CD14-positive monocyte (primary cell): Measurements from ENCODE around the gene PRSS1. TPM values are rescaled to one million over a fixed set of nuclear protein-coding genes. Genes with fewer than 3 reads are reported as not detected.

ENCODE experiments used
- DNase-seq, 3 donors: peaks; one replicate each; pipeline ENCODE4 v3.0.0-alpha.2; 2011 to 2022
- H2AFZ ChIP-seq: 2 replicates; pipeline ENCODE4 v1.6.0; 2012; ENCODE audit warnings: mild to moderate bottlenecking, low read depth, low read length, inconsistent platforms; ENCODE audit not compliant: insufficient read depth, poor library complexity, severe bottlenecking
- H3K27ac ChIP-seq, 2 donors: 1 replicate in 1 of 2; 2 replicates in 1 of 2; pipeline ENCODE4 v1.5.1; 2012 to 2013; ENCODE audit warnings: low read length in 2 of 2, control low read depth in 1 of 2, inconsistent platforms in 1 of 2, low read depth in 1 of 2, mild to moderate bottlenecking in 1 of 2
- H3K27me3 ChIP-seq, 2 donors: one replicate each; pipeline versions ENCODE4 v1.6.0 to v1.6.1; 2011 to 2013; ENCODE audit warnings: low read length in 2 of 2; ENCODE audit not compliant: control insufficient read depth in 2 of 2, insufficient read depth in 2 of 2
- H3K36me3 ChIP-seq, 2 donors: replicated peaks in 1 of 2; 1 replicate in 1 of 2; 2 replicates in 1 of 2; pipeline versions ENCODE4 v1.5.1 to v1.6.1; 2012 to 2013; ENCODE audit warnings: low read length in 2 of 2, control low read depth in 1 of 2, inconsistent platforms in 1 of 2, mild to moderate bottlenecking in 1 of 2; ENCODE audit not compliant: insufficient read depth in 2 of 2, control insufficient read depth in 1 of 2
- H3K4me1 ChIP-seq, 2 donors: 1 replicate in 1 of 2; 2 replicates in 1 of 2; pipeline versions ENCODE4 v1.5.1 to v1.6.1; 2012 to 2013; ENCODE audit warnings: low read length in 2 of 2, control low read depth in 1 of 2, inconsistent platforms in 1 of 2, mild to moderate bottlenecking in 1 of 2, moderate library complexity in 1 of 2; ENCODE audit not compliant: insufficient read depth in 2 of 2, control insufficient read depth in 1 of 2
- H3K4me2 ChIP-seq: replicated peaks from 2 replicates; pipeline ENCODE3; 2012; ENCODE audit warnings: low read length, moderate library complexity, mild to moderate bottlenecking; ENCODE audit not compliant: poor library complexity, severe bottlenecking; ENCODE audit errors: extremely low read depth
- H3K4me3 ChIP-seq, 3 experiments: fragments of 200-600 bp in 1 of 3; sonication (generic) in 1 of 3; replicated peaks in 1 of 3; 1 replicate in 2 of 3; 2 replicates in 1 of 3; pipeline ENCODE4 v1.5.1; 2011 to 2013; ENCODE audit warnings: low read length in 3 of 3, mild to moderate bottlenecking in 3 of 3, control low read depth in 2 of 3, low read depth in 2 of 3, inconsistent platforms in 1 of 3, moderate library complexity in 1 of 3
- H3K79me2 ChIP-seq: 2 replicates; pipeline ENCODE4 v1.6.0; 2012; ENCODE audit warnings: mild to moderate bottlenecking, control low read depth, inconsistent platforms, low read length, moderate library complexity; ENCODE audit not compliant: insufficient read depth
- H3K9ac ChIP-seq: 2 replicates; pipeline ENCODE4 v1.6.0; 2017; ENCODE audit warnings: low read length, mild to moderate bottlenecking; ENCODE audit not compliant: insufficient read depth, poor library complexity, severe bottlenecking
- H3K9me3 ChIP-seq, 2 donors: replicated peaks in 1 of 2; 1 replicate in 1 of 2; 2 replicates in 1 of 2; pipeline versions ENCODE4 v1.5.1 to v1.6.1; 2012 to 2013; ENCODE audit warnings: low read length in 2 of 2, control low read depth in 1 of 2; ENCODE audit not compliant: control insufficient read depth in 1 of 2, insufficient read depth in 1 of 2
- H4K20me1 ChIP-seq: 2 replicates; pipeline ENCODE4 v1.6.0; 2012; ENCODE audit warnings: mild to moderate bottlenecking, low read length, control low read depth, moderate library complexity; ENCODE audit not compliant: insufficient read depth
- H3K27ac Mint-ChIP-seq, 7 donors: one replicate each; pipeline ENCODE4 v1.8.0; 2020; ENCODE audit warnings: mild to moderate bottlenecking in 7 of 7, mixed read lengths in 7 of 7, moderate library complexity in 6 of 7, inconsistent platforms in 2 of 7
- H3K27me3 Mint-ChIP-seq, 3 donors: one replicate each; pipeline ENCODE4 v1.8.0; 2021 to 2022; ENCODE audit warnings: low read depth in 3 of 3, mild to moderate bottlenecking in 3 of 3, mixed read lengths in 3 of 3, moderate library complexity in 3 of 3, inconsistent platforms in 1 of 3
- H3K36me3 Mint-ChIP-seq, 2 donors: one replicate each; pipeline ENCODE4 v1.8.0; 2020; ENCODE audit warnings: mixed read lengths in 2 of 2, inconsistent platforms in 1 of 2, mild to moderate bottlenecking in 1 of 2
- H3K4me1 Mint-ChIP-seq: one replicate; pipeline ENCODE4 v1.8.0; 2020; ENCODE audit warnings: mild to moderate bottlenecking, mixed read lengths
- H3K4me3 Mint-ChIP-seq, 2 donors: one replicate each; pipeline ENCODE4 v1.8.0; 2020; ENCODE audit warnings: mild to moderate bottlenecking in 2 of 2, mixed read lengths in 2 of 2, moderate library complexity in 1 of 2
- H3K9me3 Mint-ChIP-seq, 7 donors: one replicate each; pipeline ENCODE4 v1.8.0; 2020 to 2022; ENCODE audit warnings: mixed read lengths in 7 of 7, mild to moderate bottlenecking in 6 of 7, moderate library complexity in 6 of 7, inconsistent platforms in 2 of 7
- CTCF ChIP-seq: fragments of 200-600 bp; IDR thresholded peaks from one replicate; pipeline ENCODE4 v1.8.0; 2022; ENCODE audit warnings: antibody characterized with exemption, mild to moderate bottlenecking
- WGBS: methylation state at CpG from one replicate; pipeline ENCODE4 v1.1.5; 2013; ENCODE audit warnings: missing lambda C conversion rate; ENCODE audit not compliant: insufficient coverage; 5-methylcytosine and 5-hydroxymethylcytosine counted together
- intact Hi-C, 2 donors: fragments of 100-400 bp; cut with micrococcal nuclease; formaldehyde crosslinking; loops; one replicate each; pipeline versions ENCODE4 v1.15.0 to v1.15.1; 2023
- polyA plus RNA-seq, 3 donors: library from polyadenylated mRNA; depleted of rRNA in 1 of 3; unstranded in 2 of 3; stranded (reverse) in 1 of 3; fragments of 300-500 nt in 2 of 3; fragments of >200 nt in 1 of 3; fragmentation: Illumina TruSeq in 2 of 3; gene quantifications; 1 replicate in 2 of 3; 2 replicates in 1 of 3; pipeline ENCODE4 v1.2.3, GENCODE V29; 2012 to 2021

The PRSS1 gene
- polyA plus RNA-seq, 3 donors = not detected

DNA sequence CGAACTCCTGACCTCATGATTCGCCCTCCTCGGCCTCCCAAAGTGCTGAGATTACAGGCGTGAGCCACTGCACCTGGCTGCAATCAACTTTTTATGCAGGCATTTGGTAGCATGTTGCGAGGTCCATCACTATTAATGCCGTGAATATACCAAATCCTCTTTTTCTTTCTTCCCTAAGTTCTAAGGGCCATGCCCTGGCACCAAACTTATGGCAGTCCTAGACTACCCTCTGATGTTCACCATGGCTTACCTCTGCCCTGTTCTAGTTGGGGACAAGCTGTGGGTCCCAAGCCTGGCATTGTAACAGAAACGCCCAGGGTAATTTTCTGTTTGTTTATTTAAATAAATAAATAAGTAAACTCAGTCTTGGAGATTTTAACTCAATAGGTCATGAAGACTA, 34.8 kb downstream of the PRSS1 start:
- Mint-ChIP-seq H3K4me3 (no peak overlapping the region), H3K9me3 (peaks cover 0 to 4% (median 0%) of the 10 kb centered on the region in 7 donors), H3K4me1 (peaks cover 9% of the 10 kb centered on the region), H3K27me3 (peaks cover 0 to 2% (median 0%) of the 10 kb centered on the region in 3 donors), H3K27ac (no peak overlapping the region), H3K36me3 (no peaks in the 10 kb centered on the region)
- TF ChIP-seq CTCF = no peak
- no peaks in the 10 kb centered on the region for H4K20me1 ChIP-seq
- H3K4me3 ChIP-seq = no peak overlapping the region
- no peak overlapping the region for H3K27ac ChIP-seq
- 95% methylated on average over 6 of the region's 7 CpGs for WGBS
- H3K9me3 ChIP-seq = no peaks in the 10 kb centered on the region
- no peak for DNase-seq
- H2AFZ ChIP-seq = no peak overlapping the region
- H3K27me3 ChIP-seq = no peaks in the 10 kb centered on the region
- intact Hi-C loops = loop anchor here in 1 of 2 donors (5.0 to 10.0 kb wide), 2 partner anchors 152 to 259 kb away; no protein-coding TSS in a partner anchor
- H3K4me1 ChIP-seq = peaks cover 4 to 6% of the 10 kb centered on the region in 2 donors
- H3K9ac ChIP-seq = no peak overlapping the region
- no peaks in the 10 kb centered on the region for H3K36me3 ChIP-seq
- H3K4me2 ChIP-seq = no peak overlapping the region
- H3K79me2 ChIP-seq = no peaks in the 10 kb centered on the region

DNA sequence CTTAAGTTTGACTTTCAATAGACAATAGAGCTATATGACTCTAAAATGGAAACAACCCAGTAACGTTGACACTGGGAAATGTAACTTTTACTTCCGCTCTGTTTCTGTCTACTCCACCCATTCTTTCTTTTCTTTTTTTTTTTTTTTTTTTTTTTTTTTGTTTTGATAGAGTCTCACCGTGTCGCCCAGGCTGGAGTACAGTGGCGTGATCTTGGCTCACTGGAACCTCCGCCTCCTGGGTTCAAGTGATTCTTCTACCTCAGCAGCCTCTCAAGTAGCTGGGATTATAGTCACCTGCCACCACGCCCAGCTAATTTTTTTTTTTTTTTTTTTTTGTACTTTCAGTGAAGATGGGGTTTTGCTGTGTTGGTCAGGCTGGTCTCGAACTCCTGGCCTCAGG, 35.4 kb downstream of the PRSS1 start:
- H3K27ac Mint-ChIP-seq = no peak overlapping the region
- Histone ChIP-seq H3K79me2 (no peaks in the 10 kb centered on the region), H3K9ac (no peak overlapping the region), H3K27me3 (no peaks in the 10 kb centered on the region), H3K4me2 (no peak overlapping the region), H3K9me3 (no peaks in the 10 kb centered on the region), H3K4me3 (no peak overlapping the region), H3K4me1 (peaks cover 4 to 6% of the 10 kb centered on the region in 2 donors), H2AFZ (no peak overlapping the region), H3K27ac (no peak overlapping the region), H3K36me3 (no peaks in the 10 kb centered on the region), H4K20me1 (no peaks in the 10 kb centered on the region)
- no CpG with 5 or more reads among the region's 8 CpGs for WGBS
- intact Hi-C loops = loop anchor here in 1 of 2 donors (5.0 to 10.0 kb wide), 2 partner anchors 152 to 260 kb away; no protein-coding TSS in a partner anchor
- H3K9me3 Mint-ChIP-seq = peaks cover 0 to 4% (median 0%) of the 10 kb centered on the region in 7 donors
- DNase-seq = no peak
- H3K36me3 Mint-ChIP-seq = no peaks in the 10 kb centered on the region
- H3K4me1 Mint-ChIP-seq = peaks cover 9% of the 10 kb centered on the region
- TF ChIP-seq CTCF = no peak
- peaks cover 0 to 2% (median 0%) of the 10 kb centered on the region in 3 donors for H3K27me3 Mint-ChIP-seq
- no peak overlapping the region for H3K4me3 Mint-ChIP-seq
